Right lobe of liver (tissue), 4 donors: ENCODE measurements around the gene OPRM1.

Source experiments
- CTCF ChIP-seq, 4 donors: fragments of 200-600 bp in 3 of 4; fragments of 450-650 bp in 1 of 4; IDR thresholded peaks; one replicate each; pipeline versions ENCODE4 v1.5.1 to v1.8.0; 2016 to 2022; ENCODE audit warnings: antibody characterized with exemption in 4 of 4, mild to moderate bottlenecking in 2 of 4
- POLR2A ChIP-seq: fragments of 450-650 bp; IDR thresholded peaks from one replicate; pipeline ENCODE4 v1.6.1; 2017; ENCODE audit warnings: antibody characterized with exemption, mild to moderate bottlenecking
- donor health status: DM: no; HTN: no; CAD: no.
- donor health status: DM: no; HTN: no; CAD: no.
- donor health status: DM: no; HTN: yes; CAD: no.

- TF ChIP-seq CTCF (IDR thresholded peaks at IDR 0.05) (no peak), POLR2A (no peak)
Measured at GRCh38 chr6:154257067-154257466, 218.0 kb downstream of the OPRM1 start.
